Measurements from ENCODE around the gene AP5S1. TPM values are rescaled to one million over a fixed set of nuclear protein-coding genes. Genes with fewer than 3 reads are reported as not detected.

AP5S1 gene
- total RNA-seq, 4 donors from 2014 or later, result 9.4 to 20.7 (median 14.9) TPM

DNA sequence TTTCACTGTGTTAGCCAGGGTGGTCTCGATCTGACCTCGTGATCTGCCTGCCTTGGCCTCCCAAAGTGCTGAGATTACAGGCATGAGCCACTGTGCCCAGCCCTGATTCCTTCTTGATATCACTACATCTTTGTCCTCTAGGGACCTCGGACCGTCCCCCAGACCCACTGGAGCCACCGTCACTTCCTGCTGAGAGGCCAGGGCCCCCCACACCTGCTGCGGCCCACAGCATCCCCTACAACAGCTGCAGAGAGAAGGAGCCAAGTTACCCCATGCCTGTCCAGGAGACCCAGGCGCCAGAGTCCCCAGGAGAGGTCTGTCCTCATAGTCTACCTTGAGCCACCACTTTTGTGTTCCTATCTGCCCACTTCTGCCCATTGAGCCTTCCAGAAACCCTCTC, 40.8 kb downstream of the AP5S1 start:
- no peak for TF ChIP-seq POLR2A (IDR thresholded peaks at IDR 0.05)
- TF ChIP-seq, protein P1, sequence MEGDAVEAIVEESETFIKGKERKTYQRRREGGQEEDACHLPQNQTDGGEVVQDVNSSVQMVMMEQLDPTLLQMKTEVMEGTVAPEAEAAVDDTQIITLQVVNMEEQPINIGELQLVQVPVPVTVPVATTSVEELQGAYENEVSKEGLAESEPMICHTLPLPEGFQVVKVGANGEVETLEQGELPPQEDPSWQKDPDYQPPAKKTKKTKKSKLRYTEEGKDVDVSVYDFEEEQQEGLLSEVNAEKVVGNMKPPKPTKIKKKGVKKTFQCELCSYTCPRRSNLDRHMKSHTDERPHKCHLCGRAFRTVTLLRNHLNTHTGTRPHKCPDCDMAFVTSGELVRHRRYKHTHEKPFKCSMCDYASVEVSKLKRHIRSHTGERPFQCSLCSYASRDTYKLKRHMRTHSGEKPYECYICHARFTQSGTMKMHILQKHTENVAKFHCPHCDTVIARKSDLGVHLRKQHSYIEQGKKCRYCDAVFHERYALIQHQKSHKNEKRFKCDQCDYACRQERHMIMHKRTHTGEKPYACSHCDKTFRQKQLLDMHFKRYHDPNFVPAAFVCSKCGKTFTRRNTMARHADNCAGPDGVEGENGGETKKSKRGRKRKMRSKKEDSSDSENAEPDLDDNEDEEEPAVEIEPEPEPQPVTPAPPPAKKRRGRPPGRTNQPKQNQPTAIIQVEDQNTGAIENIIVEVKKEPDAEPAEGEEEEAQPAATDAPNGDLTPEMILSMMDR (IDR thresholded peaks at IDR 0.05), result no peak
- no peak for TF ChIP-seq EP300 (IDR thresholded peaks at IDR 0.05)
- H3K27ac ChIP-seq, result no peak overlapping the region
- H3K4me1 ChIP-seq, result peaks cover 0 to 4% (median 0%) of the 10 kb centered on the region in 4 donors
- no peak for DNase-seq (ENCODE audit: low spot score in 2 of 2)
- H3K27me3 ChIP-seq, result no peaks in the 10 kb centered on the region
- WGBS, 2 donors, result 91 to 95% methylated on average over 7 of the region's 7 CpGs
- H3K36me3 ChIP-seq, result peaks cover 8 to 100% (median 48%) of the 10 kb centered on the region in 3 donors
- H3K9me3 ChIP-seq, result no peaks in the 10 kb centered on the region
- no peak overlapping the region for H3K4me3 ChIP-seq

DNA sequence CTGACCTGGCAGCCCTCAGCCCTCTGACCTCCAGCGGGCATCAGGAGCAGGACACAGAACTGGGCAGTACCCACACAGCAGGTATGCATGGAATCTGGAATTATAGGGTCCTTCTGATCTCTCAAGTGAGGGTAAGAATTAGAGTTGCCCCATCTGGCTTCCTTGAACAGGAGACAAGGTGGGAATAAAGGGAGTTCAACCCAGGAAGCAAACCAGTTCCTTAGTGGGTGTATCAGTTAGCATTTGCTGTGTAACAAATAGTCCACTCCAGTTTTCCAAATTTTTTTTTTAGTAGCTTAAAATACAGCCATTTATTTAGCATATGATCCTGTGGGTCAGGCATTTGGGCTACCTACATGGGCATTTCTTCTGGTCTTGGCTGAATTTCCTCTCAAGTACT, 42.0 kb downstream of the AP5S1 start:
- no peak overlapping the region for H3K4me3 ChIP-seq
- peaks cover 8 to 100% (median 48%) of the 10 kb centered on the region in 3 donors for H3K36me3 ChIP-seq
- no peaks in the 10 kb centered on the region for H3K9me3 ChIP-seq
- TF ChIP-seq, protein P1 (IDR thresholded peaks at IDR 0.05), result no peak
- TF ChIP-seq EP300 (IDR thresholded peaks at IDR 0.05), result no peak
- TF ChIP-seq POLR2A (IDR thresholded peaks at IDR 0.05), result no peak
- DNase-seq (ENCODE audit: low spot score in 2 of 2), result no peak
- H3K27ac ChIP-seq, result no peak overlapping the region
- WGBS, 2 donors, result 100% methylated on average over 1 of the region's 1 CpG
- H3K27me3 ChIP-seq, result no peaks in the 10 kb centered on the region
- H3K4me1 ChIP-seq, result peaks cover 0 to 4% (median 0%) of the 10 kb centered on the region in 4 donors

DNA sequence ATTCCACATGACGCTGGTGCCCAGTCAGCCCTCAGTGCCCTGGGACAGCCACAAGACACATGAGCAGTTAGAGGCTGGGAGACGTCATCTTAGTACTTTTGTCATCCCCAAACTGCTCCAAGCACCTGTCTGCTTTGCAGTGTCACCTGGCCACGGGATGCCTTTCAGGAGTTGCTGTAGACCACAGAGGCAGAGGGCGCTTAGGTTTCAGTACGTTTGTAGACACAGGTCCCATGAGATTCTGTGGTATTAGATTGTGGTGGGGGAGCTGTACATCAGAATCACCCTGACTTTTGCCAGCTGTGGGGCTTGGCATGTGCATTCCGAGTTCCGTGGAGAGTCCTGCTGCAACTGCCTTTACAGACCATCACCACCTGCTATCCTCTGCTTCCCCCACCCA, 43.0 kb downstream of the AP5S1 start:
- no peaks in the 10 kb centered on the region for H3K27me3 ChIP-seq
- H3K9me3 ChIP-seq, result no peaks in the 10 kb centered on the region
- WGBS, 2 donors, result 82 to 83% methylated on average over 7 of the region's 7 CpGs
- no peak overlapping the region for H3K4me3 ChIP-seq
- TF ChIP-seq, protein P1 (IDR thresholded peaks at IDR 0.05), result no peak
- TF ChIP-seq POLR2A (IDR thresholded peaks at IDR 0.05) (no peak), EP300 (IDR thresholded peaks at IDR 0.05) (no peak)
- H3K36me3 ChIP-seq, result peaks cover 8 to 100% (median 40%) of the 10 kb centered on the region in 3 donors
- DNase-seq (ENCODE audit: low spot score in 2 of 2), result no peak
- H3K4me1 ChIP-seq, result peaks cover 0 to 4% (median 0%) of the 10 kb centered on the region in 4 donors
- no peak overlapping the region for H3K27ac ChIP-seq

DNA sequence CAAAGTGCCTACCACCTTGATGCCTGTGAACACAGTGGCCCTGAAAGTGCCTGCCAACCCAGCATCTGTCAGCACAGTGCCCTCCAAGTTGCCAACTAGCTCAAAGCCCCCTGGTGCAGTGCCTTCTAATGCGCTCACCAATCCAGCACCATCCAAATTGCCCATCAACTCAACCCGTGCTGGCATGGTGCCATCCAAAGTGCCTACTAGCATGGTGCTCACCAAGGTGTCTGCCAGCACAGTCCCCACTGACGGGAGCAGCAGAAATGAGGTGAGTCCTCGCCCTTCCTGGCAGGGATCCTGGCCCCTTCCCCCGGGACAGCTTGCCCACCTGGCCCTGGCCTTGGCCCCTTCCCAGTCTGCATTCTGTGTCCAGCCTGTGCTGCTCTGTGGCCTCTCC, 44.2 kb downstream of the AP5S1 start:
- Histone ChIP-seq H3K9me3 (no peaks in the 10 kb centered on the region), H3K27me3 (no peaks in the 10 kb centered on the region), H3K27ac (no peak overlapping the region), H3K4me3 (no peak overlapping the region), H3K36me3 (peaks cover 8 to 100% (median 39%) of the 10 kb centered on the region in 3 donors), H3K4me1 (peaks cover 0 to 4% (median 0%) of the 10 kb centered on the region in 4 donors)
- TF ChIP-seq POLR2A (IDR thresholded peaks at IDR 0.05) (no peak), EP300 (IDR thresholded peaks at IDR 0.05) (no peak)
- TF ChIP-seq, protein P1 (IDR thresholded peaks at IDR 0.05), result no peak
- WGBS, 2 donors, result 86 to 89% methylated on average over 5 of the region's 5 CpGs
- DNase-seq (ENCODE audit: low spot score in 2 of 2), result no peak

DNA sequence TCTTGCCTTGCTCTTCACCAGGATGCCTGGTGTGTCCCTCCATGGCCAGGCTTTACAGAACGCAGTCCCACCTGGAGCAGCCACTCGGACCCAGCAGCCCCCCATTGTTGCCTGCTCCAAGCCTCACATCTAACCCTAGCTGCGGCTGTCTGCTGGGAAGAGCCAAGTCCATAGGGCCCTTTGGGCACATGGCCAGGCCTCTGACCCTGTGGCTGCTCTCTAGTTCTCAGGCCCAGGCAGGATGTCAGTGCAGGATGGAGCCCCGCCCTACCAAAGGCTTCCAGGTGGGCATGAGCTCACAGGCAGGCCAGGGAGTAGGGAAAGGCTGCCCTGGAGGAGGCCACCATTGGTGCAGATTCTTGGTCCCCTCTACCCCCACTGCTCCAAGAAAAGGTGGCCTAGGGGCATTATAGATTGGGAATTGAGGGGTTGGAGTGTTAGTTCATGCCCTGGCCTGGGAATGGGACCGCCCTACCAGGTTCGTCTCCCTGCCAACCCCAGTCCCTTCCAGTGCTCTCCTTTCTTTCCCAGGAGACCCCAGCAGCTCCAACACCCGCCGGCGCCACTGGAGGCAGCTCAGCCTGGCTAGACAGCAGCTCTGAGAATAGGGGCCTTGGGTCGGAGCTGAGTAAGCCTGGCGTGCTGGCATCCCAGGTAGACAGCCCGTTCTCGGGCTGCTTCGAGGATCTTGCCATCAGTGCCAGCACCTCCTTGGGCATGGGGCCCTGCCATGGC, 45.0 kb downstream of the AP5S1 start:
- peaks cover 8 to 100% (median 39%) of the 10 kb centered on the region in 3 donors for H3K36me3 ChIP-seq

More for the DNA sequence above, 45.0 kb downstream of the AP5S1 start:
- H3K4me3 ChIP-seq, result no peak overlapping the region
- 93 to 96% methylated on average over 11 to 12 of the region's 14 CpGs for WGBS, 2 donors
- peaks cover 0 to 9% (median 0%) of the 10 kb centered on the region in 4 donors for H3K4me1 ChIP-seq
- H3K9me3 ChIP-seq, result no peaks in the 10 kb centered on the region
- DNase-seq (ENCODE audit: low spot score in 2 of 2), result no peak
- H3K27me3 ChIP-seq, result no peaks in the 10 kb centered on the region
- TF ChIP-seq EP300 (IDR thresholded peaks at IDR 0.05) (no peak), POLR2A (IDR thresholded peaks at IDR 0.05) (no peak)
- TF ChIP-seq, protein P1 (IDR thresholded peaks at IDR 0.05), result no peak
- H3K27ac ChIP-seq, result no peak overlapping the region
